DOHH2 (cell line): ENCODE data around the gene DNAJC15.

Source experiments
- CTCF ChIP-seq: fragments of 200-600 bp; sonication (generic); IDR thresholded peaks from one replicate; pipeline ENCODE4 v1.5.1; 2014; ENCODE audit warnings: antibody characterized with exemption, mild to moderate bottlenecking, low read depth, low read length; ENCODE audit not compliant: poor library complexity, severe bottlenecking
- EZH2phosphoT487 ChIP-seq: fragments of 200-600 bp; sonication (generic); IDR thresholded peaks from 2 replicates; pipeline ENCODE4 v1.6.1; 2017; ENCODE audit warnings: borderline replicate concordance, mild to moderate bottlenecking, antibody characterized with exemption, low read length, moderate library complexity, mixed read lengths

GRCh38 chr13:43126420-43126819, 103.0 kb downstream of the DNAJC15 start:
- TF ChIP-seq CTCF (no peak), EZH2phosphoT487 (no peak)
